ENCODE data around the gene IRF2BP2. TPM values are rescaled to one million over a fixed set of nuclear protein-coding genes. Genes with fewer than 3 reads are reported as not detected.
A peak's percentile ranks its signal among the peaks of the same experiment; 100 is the strongest.
"Not testable (repeated sequence)": the region's sequence is repeated elsewhere in the genome, so short reads cannot be mapped to it uniquely, and the experiment has no call there.

IRF2BP2 gene
- total RNA-seq, 4 donors from 2014 or later: 71.4 to 107 (median 93.8) TPM

GRCh38 chr1:234643850-234644134 lies 33.8 kb upstream of the IRF2BP2 start:
- Histone ChIP-seq H3K9me3 (no peaks in the 10 kb centered on the region), H3K4me3 (no peak overlapping the region), H3K27ac (no peak overlapping the region), H3K36me3 (no peaks in the 10 kb centered on the region), H3K27me3 (no peaks in the 10 kb centered on the region), H3K4me1 (peaks cover 0 to 9% (median 2%) of the 10 kb centered on the region in 4 donors)
- DNase-seq (ENCODE audit: low spot score in 2 of 2): no peak
- TF ChIP-seq, protein P1, sequence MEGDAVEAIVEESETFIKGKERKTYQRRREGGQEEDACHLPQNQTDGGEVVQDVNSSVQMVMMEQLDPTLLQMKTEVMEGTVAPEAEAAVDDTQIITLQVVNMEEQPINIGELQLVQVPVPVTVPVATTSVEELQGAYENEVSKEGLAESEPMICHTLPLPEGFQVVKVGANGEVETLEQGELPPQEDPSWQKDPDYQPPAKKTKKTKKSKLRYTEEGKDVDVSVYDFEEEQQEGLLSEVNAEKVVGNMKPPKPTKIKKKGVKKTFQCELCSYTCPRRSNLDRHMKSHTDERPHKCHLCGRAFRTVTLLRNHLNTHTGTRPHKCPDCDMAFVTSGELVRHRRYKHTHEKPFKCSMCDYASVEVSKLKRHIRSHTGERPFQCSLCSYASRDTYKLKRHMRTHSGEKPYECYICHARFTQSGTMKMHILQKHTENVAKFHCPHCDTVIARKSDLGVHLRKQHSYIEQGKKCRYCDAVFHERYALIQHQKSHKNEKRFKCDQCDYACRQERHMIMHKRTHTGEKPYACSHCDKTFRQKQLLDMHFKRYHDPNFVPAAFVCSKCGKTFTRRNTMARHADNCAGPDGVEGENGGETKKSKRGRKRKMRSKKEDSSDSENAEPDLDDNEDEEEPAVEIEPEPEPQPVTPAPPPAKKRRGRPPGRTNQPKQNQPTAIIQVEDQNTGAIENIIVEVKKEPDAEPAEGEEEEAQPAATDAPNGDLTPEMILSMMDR (IDR thresholded peaks at IDR 0.05): no peak
- TF ChIP-seq POLR2A (IDR thresholded peaks at IDR 0.05) (no peak), EP300 (IDR thresholded peaks at IDR 0.05) (no peak)

DNA sequence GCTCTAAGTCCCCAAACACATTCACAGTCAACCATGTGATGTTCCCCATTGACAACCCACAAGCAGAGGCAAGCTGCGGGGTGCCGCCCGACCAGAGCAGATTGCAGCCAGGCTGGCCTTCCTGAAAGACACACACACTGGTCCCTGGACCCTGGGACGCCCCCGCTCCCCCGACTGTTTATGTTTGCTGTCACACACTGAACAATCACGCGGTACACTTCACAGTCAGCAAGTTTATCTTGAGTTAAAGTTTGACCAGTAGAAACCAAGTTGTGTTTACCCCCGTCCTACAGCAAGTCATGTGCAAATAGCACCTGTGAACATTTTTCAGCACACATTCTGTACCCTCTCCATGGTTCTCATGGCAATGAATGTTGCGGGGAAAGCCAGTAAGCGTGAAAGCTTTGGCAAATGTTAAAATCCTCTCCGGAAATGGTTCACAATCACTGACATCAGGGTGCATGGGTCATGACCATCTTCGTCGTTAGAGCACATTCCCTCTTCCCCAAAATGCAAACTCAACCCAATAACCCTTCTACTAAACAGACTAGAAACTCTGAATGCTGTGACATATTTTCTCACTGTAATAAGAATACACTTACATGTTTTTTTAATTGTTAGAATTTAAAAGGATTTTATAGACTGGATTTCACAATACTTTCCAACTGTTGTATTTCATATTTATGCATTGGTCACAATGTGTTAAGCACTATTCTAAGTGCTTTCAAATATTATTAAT lies 33.3 kb upstream of the IRF2BP2 start:
- no peak for TF ChIP-seq EP300 (IDR thresholded peaks at IDR 0.05)
- TF ChIP-seq, protein P1 (IDR thresholded peaks at IDR 0.05): no peak
- no peak for TF ChIP-seq POLR2A (IDR thresholded peaks at IDR 0.05)

GRCh38 chr1:234642428-234642827 lies 32.5 kb upstream of the IRF2BP2 start:
- H3K36me3 ChIP-seq: no peaks in the 10 kb centered on the region
- no peak overlapping the region for H3K27ac ChIP-seq
- peaks cover 0 to 9% (median 2%) of the 10 kb centered on the region in 4 donors for H3K4me1 ChIP-seq
- 89 to 91% methylated on average over 2 of the region's 2 CpGs for WGBS, 2 donors
- no peak for DNase-seq (ENCODE audit: low spot score in 2 of 2)
- H3K27me3 ChIP-seq: no peaks in the 10 kb centered on the region
- H3K4me3 ChIP-seq: no peak overlapping the region
- no peaks in the 10 kb centered on the region for H3K9me3 ChIP-seq
- no peak for TF ChIP-seq EP300 (IDR thresholded peaks at IDR 0.05)
- TF ChIP-seq POLR2A (IDR thresholded peaks at IDR 0.05): no peak
- TF ChIP-seq, protein P1 (IDR thresholded peaks at IDR 0.05): no peak

More for the DNA sequence above, 33.3 kb upstream of the IRF2BP2 start:
- Histone ChIP-seq H3K9me3 (no peaks in the 10 kb centered on the region), H3K36me3 (no peaks in the 10 kb centered on the region), H3K4me3 (no peak overlapping the region), H3K27me3 (no peaks in the 10 kb centered on the region), H3K27ac (no peak overlapping the region), H3K4me1 (peaks cover 0 to 9% (median 2%) of the 10 kb centered on the region in 4 donors)
- no peak for DNase-seq (ENCODE audit: low spot score in 2 of 2)
- 69 to 80% methylated on average over 14 of the region's 14 CpGs for WGBS, 2 donors

- 40 to 46% methylated on average over 4 of the region's 4 CpGs for WGBS, 2 donors
- Histone ChIP-seq H3K27ac (peak overlapping the region in 1 of 4 donors; percentile 12), H3K27me3 (no peaks in the 10 kb centered on the region), H3K4me3 (no peak overlapping the region), H3K36me3 (no peaks in the 10 kb centered on the region), H3K4me1 (peaks cover 0 to 1% (median under 1%) of the 10 kb centered on the region in 4 donors), H3K9me3 (no peaks in the 10 kb centered on the region)
- TF ChIP-seq POLR2A (IDR thresholded peaks at IDR 0.05) (no peak), EP300 (IDR thresholded peaks at IDR 0.05) (no peak)
- TF ChIP-seq, protein P1 (IDR thresholded peaks at IDR 0.05): no peak
- DNase-seq (ENCODE audit: low spot score in 2 of 2): no peak
Measured at GRCh38 chr1:234639961-234640360, 30.0 kb upstream of the IRF2BP2 start.

GRCh38 chr1:234638832-234639799 lies 29.1 kb upstream of the IRF2BP2 start:
- WGBS, 2 donors: 89 to 99% methylated on average over 4 of the region's 4 CpGs
- no peaks in the 10 kb centered on the region for H3K36me3 ChIP-seq

DNA sequence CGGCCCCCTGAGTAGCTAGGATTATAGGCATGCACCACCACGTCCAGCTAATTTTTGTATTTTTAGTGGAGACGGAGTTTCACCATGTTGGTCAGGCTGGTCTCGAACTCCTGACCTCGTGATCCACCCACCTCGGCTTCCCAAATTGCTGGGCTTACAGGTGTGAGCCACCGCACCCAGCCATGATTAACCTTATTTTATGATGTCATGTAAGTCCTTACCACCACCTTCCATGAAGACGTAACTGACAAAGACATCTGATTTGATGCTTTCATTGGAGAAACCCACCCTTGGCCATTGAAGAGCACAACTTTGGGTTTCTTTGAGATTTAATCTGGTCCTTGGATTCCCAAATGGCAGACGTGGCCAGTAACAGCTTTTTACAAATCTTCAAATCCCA lies 24.9 kb upstream of the IRF2BP2 start:
- not testable (repeated sequence) for H3K36me3 ChIP-seq; H3K27ac ChIP-seq; H3K9me3 ChIP-seq; H3K4me3 ChIP-seq; H3K27me3 ChIP-seq; DNase-seq (ENCODE audit: low spot score in 2 of 2)
- WGBS, 2 donors: 89 to 94% methylated on average over 9 of the region's 9 CpGs
- H3K4me1 ChIP-seq: peaks cover 0 to 13% (median 2%) of the 10 kb centered on the region in 4 donors

More at GRCh38 chr1:234638832-234639799, 29.1 kb upstream of the IRF2BP2 start:
- DNase-seq (ENCODE audit: low spot score in 2 of 2): no peak
- Histone ChIP-seq H3K4me1 (no peaks in the 10 kb centered on the region), H3K4me3 (no peak overlapping the region), H3K9me3 (no peaks in the 10 kb centered on the region), H3K27ac (no peak overlapping the region), H3K27me3 (no peaks in the 10 kb centered on the region)
- no peak for TF ChIP-seq EP300 (IDR thresholded peaks at IDR 0.05)
- TF ChIP-seq, protein P1 (IDR thresholded peaks at IDR 0.05): no peak
- no peak for TF ChIP-seq POLR2A (IDR thresholded peaks at IDR 0.05)

Data from tibial nerve (tissue), 4 donors.